Heart right ventricle (tissue), 16 donors: ENCODE data around the gene WNT5B. TPM values are rescaled to one million over a fixed set of nuclear protein-coding genes. Genes with fewer than 3 reads are reported as not detected.
A peak's percentile ranks its signal among the peaks of the same experiment; 100 is the strongest.

Experiments
- ATAC-seq, 8 donors: fragments of 200-7000 bp; cut with Tn5 transposase; one replicate each; pipeline ENCODE4 v1.9.1; 2020; ENCODE audit warnings: mild to moderate bottlenecking in 8 of 8, moderate library complexity in 8 of 8, moderate number of reproducible peaks in 1 of 8
- DNase-seq, 2 donors: peaks; one replicate each; pipeline ENCODE4 v3.0.0-alpha.2; 2020
- H3K27ac ChIP-seq, 10 donors: fragments of 200-600 bp; sonication (generic) in 2 of 10; one replicate each; pipeline versions ENCODE4 v1.5.0 to v1.8.0; 2020 to 2022; ENCODE audit warnings: mild to moderate bottlenecking in 3 of 10
- H3K27me3 ChIP-seq, 7 donors: fragments of 200-600 bp; one replicate each; pipeline ENCODE4 v1.8.0; 2021 to 2022; ENCODE audit warnings: mild to moderate bottlenecking in 2 of 7
- H3K36me3 ChIP-seq, 9 donors: fragments of 200-600 bp; sonication (generic) in 1 of 9; one replicate each; pipeline versions ENCODE4 v1.5.0 to v1.8.0; 2020 to 2022; ENCODE audit warnings: mild to moderate bottlenecking in 2 of 9
- H3K4me1 ChIP-seq, 9 donors: fragments of 200-600 bp; sonication (generic) in 1 of 9; one replicate each; pipeline versions ENCODE4 v1.5.0 to v1.8.0; 2020 to 2022; ENCODE audit warnings: mild to moderate bottlenecking in 4 of 9
- H3K4me3 ChIP-seq, 10 donors: fragments of 200-600 bp; sonication (generic) in 2 of 10; one replicate each; pipeline versions ENCODE4 v1.5.0 to v1.8.0; 2020 to 2022; ENCODE audit warnings: mild to moderate bottlenecking in 7 of 10, moderate library complexity in 2 of 10
- H3K9me3 ChIP-seq, 11 donors: fragments of 200-600 bp in 10 of 11; sonication (generic) in 2 of 11; one replicate each; pipeline versions ENCODE4 v1.5.0 to v1.8.0; 2013 to 2022; ENCODE audit warnings: mild to moderate bottlenecking in 2 of 11, control low read depth in 1 of 11, moderate library complexity in 1 of 11
- WGBS, 2 donors: extraction: QIAGEN DNeasy Blood & Tissue Kit; methylation state at CpG; one replicate each; pipeline ENCODE4 v1.1.7; 2013; ENCODE audit warnings: inconsistent platforms in 1 of 2; 5-methylcytosine and 5-hydroxymethylcytosine counted together
- intact Hi-C, 10 donors: fragments of 100-400 bp; cut with DNase I; formaldehyde crosslinking; loops; one replicate each; pipeline versions ENCODE4 v1.11.1 to v1.14.2; 2022
- polyA plus RNA-seq, 2 donors: library from polyadenylated mRNA; stranded (reverse); fragments of 200-250 nt; gene quantifications; one replicate each; pipeline ENCODE4 v1.2.3, GENCODE V29; 2013
- total RNA-seq, 10 donors: library from RNA; stranded (reverse); fragmentation: NEBNext Ultra II Directional in 3 of 10; extraction: Animal tissue kit (Norgen Biotek cat#: 25700) in 3 of 10; gene quantifications; one replicate each; pipeline versions ENCODE4 v1.2.1 to v1.2.4, GENCODE V29; 2021 to 2023
- TF ChIP-seq, protein P1 (sequence below), 9 donors: fragments of 200-600 bp; sonication (generic) in 2 of 9; IDR thresholded peaks; one replicate each; pipeline versions ENCODE4 v1.5.0 to v1.8.0; 2021 to 2022; ENCODE audit warnings: antibody characterized with exemption in 9 of 9, mild to moderate bottlenecking in 5 of 9, moderate library complexity in 1 of 9
- donor health status: Arrhythmogenic right ventricular cardiomyopathy.
- donor health status: ischemic (EF 13 %, LVEDD 7.1; RV severe dilation, severe dysfunction).
- donor health status: healthy with polysubstance abuse.
- donor health status: DM: no; HTN: yes; CAD: no.
- donor health status: DM: no; HTN: no; CAD: no.
- donor health status: ischemic (EF 25% LVEDD 6.9; RV normal size, moderate dysfunction).
- donor health status: ischemic (EF 25% LVEDD 5.7; RV mildly dilated, moderate dysfunction).
- donor health status: healthy.
- donor health status: DM: yes; HTN: yes; CAD: no.
- donor health status: Ischemic cardiomyopathy.
- donor health status: ischemic (EF 35%, LVEDD 5.7; RV mildly dilated, moderate dysfunction).
- donor health status: nonischemic (EF 11% LVEDD 7.7; RV severe dilation, severe dysfunction).
- donor health status: DM: yes; HTN: yes; CAD: no.
- donor health status: PGD.
- donor health status: ischemic (EF 29% LVEDD 5.4; RV normal size, mild dysfunction).
- donor health status: nonischemic (EF 23%, LVEDD 6.1; RV moderate dilation, normal function).

WNT5B gene
- total and polyA plus RNA-seq, 12 donors = 0.34 to 2.5 (median 1.6) TPM

DNA sequence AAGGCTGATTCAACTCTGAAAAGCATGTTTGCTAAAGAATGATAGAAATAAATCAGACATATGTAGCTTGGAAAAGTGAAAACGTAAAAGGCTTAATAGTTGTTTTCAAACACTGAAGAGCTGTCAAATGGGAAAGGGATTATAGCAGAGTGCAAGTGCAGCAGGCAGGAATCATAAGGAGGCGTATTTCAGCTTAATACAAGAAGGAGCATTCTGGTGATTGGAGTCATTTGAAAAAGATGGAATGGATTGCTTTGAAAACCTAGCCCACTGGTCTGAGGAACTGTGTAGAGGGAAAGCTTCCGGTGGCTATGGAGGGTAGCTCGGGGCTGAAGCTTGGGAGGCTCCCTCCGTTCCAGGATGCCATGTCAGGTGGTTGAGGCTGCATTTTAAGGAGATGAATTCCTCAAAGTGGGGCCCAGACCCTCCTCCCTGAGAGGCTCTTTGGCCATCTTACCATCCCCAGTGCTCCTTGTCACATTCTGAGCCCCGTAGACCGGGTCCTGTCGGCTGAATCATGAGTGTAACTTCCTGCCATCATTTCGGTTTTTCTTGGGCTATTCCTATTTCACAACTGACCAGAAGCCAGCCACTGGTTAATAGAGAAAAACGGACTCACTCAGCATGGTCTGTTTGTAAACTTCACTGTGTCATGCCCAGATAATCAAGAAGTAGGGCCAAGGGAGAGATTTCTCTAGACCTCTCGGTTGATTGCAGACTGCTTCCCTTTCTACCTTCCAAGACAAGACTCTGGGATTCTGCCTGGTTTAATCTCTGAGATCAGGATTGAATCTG, 6.5 kb downstream of the WNT5B start:
- H3K4me3 ChIP-seq = no peak overlapping the region
- H3K36me3 ChIP-seq = no peaks in the 10 kb centered on the region
- DNase-seq = no peak
- no peak for ATAC-seq
- H3K4me1 ChIP-seq = peaks cover 0 to 36% (median 18%) of the 10 kb centered on the region in 9 donors
- intact Hi-C loops = no loop called here
- TF ChIP-seq, protein P1, sequence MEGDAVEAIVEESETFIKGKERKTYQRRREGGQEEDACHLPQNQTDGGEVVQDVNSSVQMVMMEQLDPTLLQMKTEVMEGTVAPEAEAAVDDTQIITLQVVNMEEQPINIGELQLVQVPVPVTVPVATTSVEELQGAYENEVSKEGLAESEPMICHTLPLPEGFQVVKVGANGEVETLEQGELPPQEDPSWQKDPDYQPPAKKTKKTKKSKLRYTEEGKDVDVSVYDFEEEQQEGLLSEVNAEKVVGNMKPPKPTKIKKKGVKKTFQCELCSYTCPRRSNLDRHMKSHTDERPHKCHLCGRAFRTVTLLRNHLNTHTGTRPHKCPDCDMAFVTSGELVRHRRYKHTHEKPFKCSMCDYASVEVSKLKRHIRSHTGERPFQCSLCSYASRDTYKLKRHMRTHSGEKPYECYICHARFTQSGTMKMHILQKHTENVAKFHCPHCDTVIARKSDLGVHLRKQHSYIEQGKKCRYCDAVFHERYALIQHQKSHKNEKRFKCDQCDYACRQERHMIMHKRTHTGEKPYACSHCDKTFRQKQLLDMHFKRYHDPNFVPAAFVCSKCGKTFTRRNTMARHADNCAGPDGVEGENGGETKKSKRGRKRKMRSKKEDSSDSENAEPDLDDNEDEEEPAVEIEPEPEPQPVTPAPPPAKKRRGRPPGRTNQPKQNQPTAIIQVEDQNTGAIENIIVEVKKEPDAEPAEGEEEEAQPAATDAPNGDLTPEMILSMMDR (IDR thresholded peaks at IDR 0.05) = no peak
- H3K27me3 ChIP-seq = peaks cover 0 to 16% (median 0%) of the 10 kb centered on the region in 7 donors
- 86 to 90% methylated on average over 11 of the region's 11 CpGs for WGBS, 2 donors
- H3K27ac ChIP-seq = peak overlapping the region in 1 of 10 donors; percentile 57
- H3K9me3 ChIP-seq = no peaks in the 10 kb centered on the region

DNA sequence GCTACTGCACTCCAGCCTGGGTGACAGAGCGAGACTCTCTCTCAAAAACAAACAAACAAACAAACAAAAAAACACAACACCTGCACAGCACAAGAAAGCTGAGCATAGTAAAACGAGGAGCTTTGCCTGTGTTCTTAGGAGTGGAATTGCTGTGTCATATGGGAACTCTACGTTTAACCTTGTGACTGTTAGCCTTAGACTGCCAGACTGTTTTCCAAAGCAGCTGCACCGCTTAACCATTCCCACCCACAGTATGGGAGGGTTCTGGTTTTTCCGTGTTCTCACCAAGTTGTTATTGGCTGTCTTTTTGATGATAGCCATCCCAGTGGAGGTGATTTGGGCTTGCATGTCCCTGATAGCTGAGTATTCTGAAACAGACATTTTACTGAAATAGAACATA, 9.2 kb downstream of the WNT5B start:
- DNase-seq (no peak), ATAC-seq (peak in 1 of 8 donors; percentile 29)
- Histone ChIP-seq H3K36me3 (no peaks in the 10 kb centered on the region), H3K4me1 (peaks cover 0 to 25% (median 10%) of the 10 kb centered on the region in 9 donors), H3K27me3 (peaks cover 0 to 4% (median 0%) of the 10 kb centered on the region in 7 donors), H3K4me3 (no peak overlapping the region), H3K27ac (no peak overlapping the region), H3K9me3 (no peaks in the 10 kb centered on the region)
- TF ChIP-seq, protein P1 (IDR thresholded peaks at IDR 0.05) = no peak
- intact Hi-C loops = no loop called here
- WGBS, 2 donors = 82 to 88% methylated on average over 5 of the region's 5 CpGs

DNA sequence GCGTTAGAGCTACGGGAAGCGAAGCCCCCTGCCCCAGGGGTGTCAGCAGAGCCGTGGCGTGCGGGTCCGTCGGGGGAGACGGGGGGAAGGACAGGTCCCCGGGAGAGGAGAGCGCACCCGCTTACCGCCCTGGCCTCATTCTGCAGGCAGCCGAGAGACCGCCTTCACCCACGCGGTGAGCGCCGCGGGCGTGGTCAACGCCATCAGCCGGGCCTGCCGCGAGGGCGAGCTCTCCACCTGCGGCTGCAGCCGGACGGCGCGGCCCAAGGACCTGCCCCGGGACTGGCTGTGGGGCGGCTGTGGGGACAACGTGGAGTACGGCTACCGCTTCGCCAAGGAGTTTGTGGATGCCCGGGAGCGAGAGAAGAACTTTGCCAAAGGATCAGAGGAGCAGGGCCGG, 10.5 kb downstream of the WNT5B start:
- no peaks in the 10 kb centered on the region for H3K36me3 ChIP-seq
- peaks cover 0 to 26% (median 14%) of the 10 kb centered on the region in 9 donors for H3K4me1 ChIP-seq
- WGBS, 2 donors = 76 to 79% methylated on average over 40 of the region's 40 CpGs
- peak in 2 of 8 donors; percentile 28 to 32 for ATAC-seq
- TF ChIP-seq, protein P1 (IDR thresholded peaks at IDR 0.05) = no peak
- DNase-seq = no peak
- H3K9me3 ChIP-seq = no peaks in the 10 kb centered on the region
- no peak overlapping the region for H3K27ac ChIP-seq
- H3K4me3 ChIP-seq = peak overlapping the region in 1 of 10 donors; percentile 14
- peaks cover 0 to 4% (median 0%) of the 10 kb centered on the region in 7 donors for H3K27me3 ChIP-seq
- intact Hi-C loops = no loop called here

DNA sequence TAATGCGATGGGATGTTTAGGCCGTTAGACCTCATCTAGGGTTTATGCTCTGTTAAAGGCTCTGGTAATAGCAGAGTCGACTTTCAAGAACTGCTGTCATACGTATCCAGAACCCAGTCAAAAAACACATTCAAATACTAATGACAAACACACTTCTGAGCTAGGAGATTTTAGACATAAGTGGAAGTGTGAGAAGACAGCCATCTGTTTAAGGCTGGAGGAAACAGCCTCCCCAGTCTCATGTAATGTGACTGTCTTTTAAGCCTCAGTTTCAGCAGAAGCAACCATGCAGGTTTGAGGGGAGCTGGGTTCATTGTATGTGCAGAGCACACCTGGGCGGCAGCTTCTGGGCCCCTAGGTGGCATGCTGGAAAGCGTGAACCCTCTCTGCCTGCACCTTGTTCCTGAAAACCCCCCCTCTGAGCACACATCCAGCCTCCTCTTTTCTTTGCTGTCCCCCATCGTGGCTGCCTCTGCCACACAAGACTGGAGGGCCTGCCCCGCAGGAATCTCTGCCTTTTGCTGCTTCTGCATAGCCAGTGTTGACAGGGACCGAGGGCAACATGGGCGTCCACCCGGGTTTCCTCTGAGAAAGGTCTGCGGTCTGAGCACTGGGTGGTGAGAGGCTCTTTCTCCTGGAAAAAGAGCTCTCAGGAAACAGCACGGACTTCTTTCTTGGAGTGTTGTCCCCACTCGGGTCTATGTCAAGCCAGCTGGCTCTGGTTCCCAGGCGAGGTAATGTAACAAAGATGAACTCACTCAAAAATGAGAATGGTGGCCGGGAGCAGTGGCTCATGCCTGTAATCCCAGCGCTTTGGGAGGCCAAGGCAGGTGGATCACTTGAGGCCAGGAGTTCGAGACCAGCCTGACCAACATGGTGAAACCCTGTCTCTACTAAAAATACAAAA, 11.6 kb downstream of the WNT5B start:
- TF ChIP-seq, protein P1 (IDR thresholded peaks at IDR 0.05) = no peak
- DNase-seq = no peak
- no peak overlapping the region for H3K4me3 ChIP-seq
- no peak for ATAC-seq
- H3K9me3 ChIP-seq = no peaks in the 10 kb centered on the region
- H3K36me3 ChIP-seq = no peaks in the 10 kb centered on the region
- H3K27me3 ChIP-seq = peaks cover 0 to 4% (median 0%) of the 10 kb centered on the region in 7 donors
- WGBS, 2 donors = 73 to 77% methylated on average over 18 of the region's 18 CpGs
- intact Hi-C loops = loop anchor here in 2 of 10 donors (5.0 to 10.0 kb wide), 2 partner anchors 292 to 294 kb away; no protein-coding TSS in a partner anchor
- H3K4me1 ChIP-seq = peaks cover 3 to 28% (median 17%) of the 10 kb centered on the region in 9 donors
- H3K27ac ChIP-seq = no peak overlapping the region
